Colonic mucosa (tissue), 4 donors: ENCODE data around the gene PTGES2. TPM values are rescaled to one million over a fixed set of nuclear protein-coding genes. Genes with fewer than 3 reads are reported as not detected.
"Not testable (repeated sequence)": the region's sequence is repeated elsewhere in the genome, so short reads cannot be mapped to it uniquely, and the experiment has no call there.

Source experiments
- DNase-seq: peaks from one replicate; pipeline ENCODE4 v3.0.0-alpha.2; 2020
- H3K27ac ChIP-seq: fragments of 200-600 bp; one replicate; pipeline ENCODE4 v1.8.0; 2021
- H3K27me3 ChIP-seq: fragments of 200-600 bp; one replicate; pipeline ENCODE4 v1.8.0; 2021
- H3K36me3 ChIP-seq: fragments of 200-600 bp; one replicate; pipeline ENCODE4 v1.8.0; 2021
- H3K4me1 ChIP-seq: fragments of 200-600 bp; one replicate; pipeline ENCODE4 v1.8.0; 2021; ENCODE audit warnings: mild to moderate bottlenecking
- H3K4me3 ChIP-seq: fragments of 200-600 bp; one replicate; pipeline ENCODE4 v1.8.0; 2021
- H3K9ac ChIP-seq, 2 donors: one replicate each; pipeline ENCODE4 v1.7.0; 2013; ENCODE audit warnings: control low read depth in 2 of 2, low read depth in 2 of 2, low read length in 2 of 2
- H3K9me3 ChIP-seq: fragments of 200-600 bp; one replicate; pipeline ENCODE4 v1.8.0; 2021
- CTCF ChIP-seq: fragments of 200-600 bp; IDR thresholded peaks from one replicate; pipeline ENCODE4 v1.8.0; 2022; ENCODE audit warnings: antibody characterized with exemption, mild to moderate bottlenecking
- intact Hi-C: fragments of 100-400 bp; cut with DNase I; formaldehyde crosslinking; loops from one replicate; pipeline ENCODE4 v1.14.1; 2022
- total RNA-seq, 2 donors: library from RNA; stranded (reverse); fragmentation: NEBNext Ultra II Directional in 1 of 2; extraction: Animal tissue kit (Norgen Biotek cat#: 25700) in 1 of 2; gene quantifications; one replicate each; pipeline ENCODE4 v1.2.1, GENCODE V29; 2021
- donor health status: healthy.
- donor health status: DM: no; HTN: no; CAD: no.
- donor health status: DM: no; HTN: no; CAD: no.

Gene PTGES2
- total RNA-seq, 2 donors from 2014 or later, result 93.7 to 142 TPM

- TF ChIP-seq CTCF, result no peak
- Histone ChIP-seq H3K9ac (peak overlapping the region; percentile 36 to 73), H3K9me3 (no peaks in the 10 kb centered on the region), H3K36me3 (no peaks in the 10 kb centered on the region), H3K4me3 (no peak overlapping the region), H3K27me3 (no peaks in the 10 kb centered on the region), H3K4me1 (peaks cover 4% of the 10 kb centered on the region), H3K27ac (peak overlapping the region; percentile 84)
- DNase-seq, result peak; percentile 75
- intact Hi-C loops, result no loop called here
Observed at GRCh38 chr9:128078504-128079434, 48.8 kb downstream of the PTGES2 start.

- H3K4me3 ChIP-seq, result no peak overlapping the region
- peak overlapping the region; percentile 84 for H3K27ac ChIP-seq
- no peak for TF ChIP-seq CTCF
- H3K4me1 ChIP-seq, result peaks cover 12% of the 10 kb centered on the region
- no peaks in the 10 kb centered on the region for H3K9me3 ChIP-seq
- no peaks in the 10 kb centered on the region for H3K27me3 ChIP-seq
- peak overlapping the region; percentile 36 to 73 for H3K9ac ChIP-seq
- H3K36me3 ChIP-seq, result no peaks in the 10 kb centered on the region
- no peak for DNase-seq
- intact Hi-C loops, result no loop called here
Observed at GRCh38 chr9:128077847-128078503, 49.6 kb downstream of the PTGES2 start.

GRCh38 chr9:128073253-128073886 lies 54.2 kb downstream of the PTGES2 start:
- Histone ChIP-seq H3K4me3 (no peak overlapping the region), H3K4me1 (peaks cover 34% of the 10 kb centered on the region), H3K9me3 (no peaks in the 10 kb centered on the region), H3K36me3 (no peaks in the 10 kb centered on the region), H3K27me3 (no peaks in the 10 kb centered on the region), H3K9ac (peak overlapping the region in 1 of 2 donors; percentile 82), H3K27ac (peak overlapping the region; percentile 86)
- DNase-seq, result no peak
- intact Hi-C loops, result no loop called here
- no peak for TF ChIP-seq CTCF

- H3K9me3 ChIP-seq, result no peaks in the 10 kb centered on the region
- DNase-seq, result peak; percentile 95
- no peaks in the 10 kb centered on the region for H3K36me3 ChIP-seq
- peak overlapping the region in 1 of 2 donors; percentile 82 for H3K9ac ChIP-seq
- H3K4me3 ChIP-seq, result no peak overlapping the region
- H3K27me3 ChIP-seq, result no peaks in the 10 kb centered on the region
- TF ChIP-seq CTCF, result no peak
- intact Hi-C loops, result no loop called here
- H3K27ac ChIP-seq, result peak overlapping the region; percentile 86
- H3K4me1 ChIP-seq, result peaks cover 31% of the 10 kb centered on the region
Observed at GRCh38 chr9:128072144-128073021, 55.1 kb downstream of the PTGES2 start.

- H3K9me3 ChIP-seq, H3K36me3 ChIP-seq, H3K4me3 ChIP-seq, H3K27me3 ChIP-seq, DNase-seq, intact Hi-C loops: not testable (repeated sequence)
- peak overlapping the region; percentile 86 for H3K27ac ChIP-seq
- peak overlapping the region in 1 of 2 donors; percentile 6 for H3K9ac ChIP-seq
- H3K4me1 ChIP-seq, result peaks cover 35% of the 10 kb centered on the region
Observed at GRCh38 chr9:128071475-128071874, 56.1 kb downstream of the PTGES2 start.
